C4-2B (cell line): Measurements from ENCODE around the gene TADA2A.

Source experiments
- H3K27ac ChIP-seq: fragments of 450-650 bp; 2 replicates; pipeline ENCODE4 v1.5.1; 2017
- ZFX ChIP-seq: fragments of 450-650 bp; IDR thresholded peaks from 2 replicates; pipeline ENCODE4 v1.6.1; 2017
- TF ChIP-seq, protein P1 (sequence below): fragments of 450-650 bp; conservative IDR thresholded peaks from 2 replicates; pipeline ENCODE4 v1.5.1; 2017; ENCODE audit warnings: mild to moderate bottlenecking

Gene TADA2A

DNA sequence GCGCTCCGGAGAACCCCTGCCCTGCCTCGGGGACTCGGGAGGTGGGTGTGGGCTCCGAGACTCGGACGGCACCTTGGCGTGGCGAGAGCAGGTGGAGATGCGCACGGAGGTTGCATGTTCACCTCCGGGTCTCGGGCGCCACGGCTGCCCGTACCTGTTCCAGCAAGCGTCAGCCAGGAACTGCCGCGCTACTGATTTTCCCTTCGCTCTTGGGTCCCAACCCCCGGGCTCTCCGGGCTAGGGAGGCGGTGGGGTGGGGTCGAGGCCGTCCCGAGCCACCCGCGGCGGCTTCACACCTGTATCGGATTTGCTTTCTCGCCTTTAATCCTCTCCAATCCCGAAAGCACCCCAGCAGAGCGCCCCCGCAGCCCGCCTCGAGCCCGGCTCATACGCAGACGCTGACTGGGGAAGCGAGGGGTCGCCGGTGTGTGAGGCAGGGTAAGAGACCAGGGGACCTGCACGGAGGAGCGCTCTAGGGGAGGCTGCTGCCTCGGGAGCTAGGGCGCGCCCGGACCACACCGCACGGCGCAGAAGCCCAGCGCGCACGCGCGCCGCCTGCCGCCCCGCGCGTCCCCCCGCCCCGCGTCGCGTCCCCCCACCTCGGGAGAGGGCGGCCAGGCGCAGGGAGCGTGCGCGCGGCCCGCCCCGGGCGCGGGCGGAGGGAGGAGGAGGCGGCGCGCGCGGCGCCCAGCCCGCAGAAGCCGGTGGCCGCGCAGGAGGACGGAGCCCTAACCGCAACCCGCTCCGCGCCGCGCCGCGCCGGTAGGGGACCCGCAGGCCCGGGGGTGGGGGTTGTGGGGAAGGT is 82.7 kb downstream of the TADA2A start, which contains the start of gene DUSP14:
Gene DUSP14, plus strand, starts transcription at position 695 of the 805 bp plus-strand sequence. CDS start 22,382 bp downstream, outside the sequence.
- peak within 1 kb of the TSS; percentile 98 for H3K27ac ChIP-seq
- TF ChIP-seq, protein P1, sequence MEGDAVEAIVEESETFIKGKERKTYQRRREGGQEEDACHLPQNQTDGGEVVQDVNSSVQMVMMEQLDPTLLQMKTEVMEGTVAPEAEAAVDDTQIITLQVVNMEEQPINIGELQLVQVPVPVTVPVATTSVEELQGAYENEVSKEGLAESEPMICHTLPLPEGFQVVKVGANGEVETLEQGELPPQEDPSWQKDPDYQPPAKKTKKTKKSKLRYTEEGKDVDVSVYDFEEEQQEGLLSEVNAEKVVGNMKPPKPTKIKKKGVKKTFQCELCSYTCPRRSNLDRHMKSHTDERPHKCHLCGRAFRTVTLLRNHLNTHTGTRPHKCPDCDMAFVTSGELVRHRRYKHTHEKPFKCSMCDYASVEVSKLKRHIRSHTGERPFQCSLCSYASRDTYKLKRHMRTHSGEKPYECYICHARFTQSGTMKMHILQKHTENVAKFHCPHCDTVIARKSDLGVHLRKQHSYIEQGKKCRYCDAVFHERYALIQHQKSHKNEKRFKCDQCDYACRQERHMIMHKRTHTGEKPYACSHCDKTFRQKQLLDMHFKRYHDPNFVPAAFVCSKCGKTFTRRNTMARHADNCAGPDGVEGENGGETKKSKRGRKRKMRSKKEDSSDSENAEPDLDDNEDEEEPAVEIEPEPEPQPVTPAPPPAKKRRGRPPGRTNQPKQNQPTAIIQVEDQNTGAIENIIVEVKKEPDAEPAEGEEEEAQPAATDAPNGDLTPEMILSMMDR, result no peak
- no peak for TF ChIP-seq ZFX

DNA sequence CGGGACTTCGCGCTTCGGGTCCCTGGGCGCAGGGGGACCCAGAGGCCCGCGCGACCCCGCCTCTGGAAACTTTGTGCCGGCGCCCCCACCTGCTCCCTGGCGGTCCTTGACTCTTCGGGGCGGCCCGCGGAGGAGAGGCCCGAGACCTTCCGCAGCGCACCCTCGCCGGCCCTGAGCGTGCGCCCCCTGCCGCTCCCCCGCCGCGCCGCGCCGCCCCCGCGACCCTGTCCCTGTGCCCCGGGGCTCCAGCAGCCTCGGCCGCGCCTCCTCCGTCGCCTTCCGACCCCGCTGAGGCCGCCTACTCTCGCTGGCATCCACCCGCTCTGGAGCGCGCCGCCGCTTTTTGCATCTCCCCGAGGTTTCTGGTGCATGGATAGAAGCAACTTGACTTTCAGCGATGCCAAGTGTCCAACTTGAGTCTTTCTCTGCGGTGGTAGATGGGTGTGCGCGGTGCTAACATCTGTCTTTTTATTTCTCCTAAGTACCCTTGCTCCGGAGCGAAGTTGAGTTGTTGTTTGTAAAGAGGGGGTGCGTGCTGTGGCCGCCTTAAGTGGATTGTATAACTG is 83.4 kb downstream of the TADA2A start:
- peak overlapping the region; percentile 98 for H3K27ac ChIP-seq
- TF ChIP-seq, protein P1, result peak; percentile 38
- TF ChIP-seq ZFX, result no peak

DNA sequence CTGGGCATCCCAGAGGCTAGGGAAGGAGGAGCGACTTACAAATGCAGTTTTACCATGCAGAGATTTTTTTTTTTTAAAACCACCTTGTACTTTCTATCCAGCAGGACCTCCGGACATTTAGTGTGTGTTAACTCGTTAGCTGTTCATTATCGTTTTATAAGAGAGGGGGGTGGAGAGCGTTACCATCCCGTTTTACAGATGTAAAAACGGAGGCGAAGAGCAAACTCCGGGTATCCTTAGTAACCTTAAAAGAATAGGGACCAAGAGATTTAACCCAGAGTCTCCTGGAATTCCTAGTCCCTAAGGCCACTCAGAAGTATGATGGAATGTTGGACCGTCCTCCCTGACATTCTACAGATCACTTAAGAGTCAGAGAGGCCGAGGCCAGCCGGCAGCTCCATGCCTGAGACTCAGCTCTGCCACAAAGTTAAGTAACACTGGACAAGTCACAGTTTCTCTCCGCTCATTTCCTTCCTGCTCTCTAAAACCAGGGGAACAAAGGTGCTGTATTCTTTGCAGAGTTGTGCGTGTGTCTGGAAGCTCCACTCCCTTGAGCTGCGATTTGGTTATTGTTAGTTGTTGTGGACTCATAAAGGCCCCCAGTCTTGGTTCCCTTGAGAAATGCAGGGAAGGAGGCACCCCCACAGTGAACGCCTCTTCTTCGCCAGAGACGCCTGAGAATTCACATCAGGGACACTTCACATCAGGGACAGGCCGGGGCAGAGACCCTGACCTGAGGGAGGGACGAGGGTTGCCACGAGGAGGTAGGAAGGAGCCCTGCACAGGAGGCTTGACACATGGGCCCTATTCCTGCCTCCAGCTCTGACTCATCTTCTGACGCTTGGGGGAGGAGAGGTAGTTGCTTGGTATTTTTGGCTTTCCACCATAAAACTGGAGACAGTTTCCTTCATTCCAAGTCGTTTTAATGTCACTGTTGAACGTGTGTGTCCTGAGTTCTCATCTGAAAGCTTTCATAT is 84.2 kb downstream of the TADA2A start:
- TF ChIP-seq ZFX, result 0 out of 2 replicates have a peak, but pooled peaks have one; percentile 21
- TF ChIP-seq, protein P1, result no peak
- H3K27ac ChIP-seq, result peak overlapping the region; percentile 98

DNA sequence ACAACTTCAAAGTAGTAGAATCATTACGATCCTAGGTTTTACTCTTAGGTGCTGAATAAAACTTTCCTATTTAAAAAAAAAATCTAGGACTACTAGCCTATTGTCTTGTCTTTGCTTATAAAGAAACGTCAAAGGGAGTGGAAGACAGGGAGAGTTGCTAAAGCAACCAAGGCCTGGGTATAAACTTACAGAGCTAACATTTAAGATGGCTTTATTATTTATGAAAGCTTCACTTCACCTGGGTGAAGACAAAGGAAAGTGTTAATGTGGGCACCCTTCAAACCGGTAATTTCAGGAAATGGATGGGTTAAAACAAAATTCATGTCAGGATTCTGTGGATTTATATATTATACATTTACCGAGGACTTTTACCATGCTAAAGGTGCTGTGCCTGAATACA is 85.5 kb downstream of the TADA2A start:
- no peak for TF ChIP-seq ZFX
- TF ChIP-seq, protein P1, result no peak
- no peak overlapping the region for H3K27ac ChIP-seq

DNA sequence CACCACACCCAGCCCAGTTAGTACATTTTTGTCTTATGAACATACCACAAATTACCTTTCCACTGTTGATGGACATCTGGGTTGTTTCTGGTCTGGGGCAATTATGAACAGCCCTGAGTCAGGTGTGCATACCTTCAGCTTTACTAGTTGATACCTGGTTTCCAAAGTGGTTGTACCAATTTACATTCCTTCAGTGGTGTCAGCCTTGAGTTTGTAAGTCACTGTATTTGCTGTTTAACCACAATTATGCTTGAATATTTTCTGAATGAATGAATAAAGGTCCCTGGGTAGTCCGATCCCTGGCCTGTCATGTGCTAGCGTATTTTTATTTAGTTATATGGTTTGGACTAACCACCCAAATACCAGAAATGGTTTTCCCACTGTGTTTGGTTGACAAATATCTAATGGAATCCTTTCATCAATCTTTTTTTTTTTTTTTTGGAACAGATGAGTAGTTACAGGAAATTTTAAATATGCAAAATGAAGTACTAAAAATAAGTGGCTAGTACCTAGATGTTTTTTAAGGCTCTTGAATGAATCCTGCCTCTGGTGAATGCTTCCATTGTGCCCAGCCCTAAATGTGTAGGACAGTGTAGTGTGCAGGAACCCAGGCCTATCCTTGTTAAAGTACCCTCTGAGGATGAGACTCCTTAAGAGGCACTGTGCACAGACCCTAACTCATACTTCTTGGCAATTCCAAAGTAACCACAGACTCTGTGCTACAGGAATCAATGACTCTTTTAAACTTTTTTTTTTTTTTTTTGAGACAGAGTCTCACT is 86.8 kb downstream of the TADA2A start:
- TF ChIP-seq, protein P1, result no peak
- TF ChIP-seq ZFX, result no peak
- H3K27ac ChIP-seq, result no peak overlapping the region

DNA sequence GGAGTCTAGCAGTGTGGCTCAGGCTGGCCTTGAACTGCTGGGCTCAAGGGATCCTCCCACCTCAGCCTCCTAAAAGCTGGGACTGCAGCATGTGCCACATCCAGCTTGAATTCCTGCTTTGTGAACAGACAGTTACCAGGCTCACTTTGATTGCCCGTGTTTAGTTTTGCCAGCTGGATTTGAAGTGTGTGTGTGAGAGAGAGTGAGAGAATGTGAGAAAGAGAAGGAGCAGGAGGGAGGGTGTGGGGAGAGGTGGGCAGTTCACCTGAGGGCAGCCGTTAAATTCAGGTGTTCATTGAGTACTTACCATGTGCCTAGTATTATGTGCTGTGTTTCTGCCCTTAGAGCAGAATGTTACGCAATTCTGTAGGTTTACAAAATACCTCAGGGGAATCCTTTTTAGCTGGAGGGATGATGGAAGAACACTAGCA is 87.7 kb downstream of the TADA2A start:
- TF ChIP-seq, protein P1, result no peak
- TF ChIP-seq ZFX, result no peak
- no peak overlapping the region for H3K27ac ChIP-seq
